DND-41 (cell line): Measurements from ENCODE around the gene NPFFR2.

Source experiments
- EZH2 ChIP-seq: IDR thresholded peaks from 3 replicates; pipeline ENCODE4 v1.6.1; 2012; ENCODE audit warnings: borderline replicate concordance, low read depth, mild to moderate bottlenecking, moderate library complexity, low read length, inconsistent platforms; ENCODE audit not compliant: severe bottlenecking
- TF ChIP-seq, protein P1 (sequence below): IDR thresholded peaks from 2 replicates; pipeline ENCODE4 v1.5.1; 2012; ENCODE audit warnings: borderline replicate concordance, low read length, moderate library complexity, mild to moderate bottlenecking; ENCODE audit not compliant: poor library complexity, severe bottlenecking; ENCODE audit errors: extremely low read depth

- TF ChIP-seq, protein P1, sequence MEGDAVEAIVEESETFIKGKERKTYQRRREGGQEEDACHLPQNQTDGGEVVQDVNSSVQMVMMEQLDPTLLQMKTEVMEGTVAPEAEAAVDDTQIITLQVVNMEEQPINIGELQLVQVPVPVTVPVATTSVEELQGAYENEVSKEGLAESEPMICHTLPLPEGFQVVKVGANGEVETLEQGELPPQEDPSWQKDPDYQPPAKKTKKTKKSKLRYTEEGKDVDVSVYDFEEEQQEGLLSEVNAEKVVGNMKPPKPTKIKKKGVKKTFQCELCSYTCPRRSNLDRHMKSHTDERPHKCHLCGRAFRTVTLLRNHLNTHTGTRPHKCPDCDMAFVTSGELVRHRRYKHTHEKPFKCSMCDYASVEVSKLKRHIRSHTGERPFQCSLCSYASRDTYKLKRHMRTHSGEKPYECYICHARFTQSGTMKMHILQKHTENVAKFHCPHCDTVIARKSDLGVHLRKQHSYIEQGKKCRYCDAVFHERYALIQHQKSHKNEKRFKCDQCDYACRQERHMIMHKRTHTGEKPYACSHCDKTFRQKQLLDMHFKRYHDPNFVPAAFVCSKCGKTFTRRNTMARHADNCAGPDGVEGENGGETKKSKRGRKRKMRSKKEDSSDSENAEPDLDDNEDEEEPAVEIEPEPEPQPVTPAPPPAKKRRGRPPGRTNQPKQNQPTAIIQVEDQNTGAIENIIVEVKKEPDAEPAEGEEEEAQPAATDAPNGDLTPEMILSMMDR = no peak
- TF ChIP-seq EZH2 = no peak
These were observed 12.1 kb upstream of the NPFFR2 start for GRCh38 chr4:72019688-72020087.
